HG02763 (cell line): ENCODE measurements around the gene MYL12B.
"Not testable (repeated sequence)": the region's sequence is repeated elsewhere in the genome, so short reads cannot be mapped to it uniquely, and the experiment has no call there.

ENCODE experiments used
- ATAC-seq: cut with Tn5 transposase; IDR thresholded peaks from one replicate; pipeline ENCODE4 v1.9.1; 2021; ENCODE audit warnings: mild to moderate bottlenecking, moderate library complexity; ENCODE audit not compliant: unreplicated experiment

Gene MYL12B

DNA sequence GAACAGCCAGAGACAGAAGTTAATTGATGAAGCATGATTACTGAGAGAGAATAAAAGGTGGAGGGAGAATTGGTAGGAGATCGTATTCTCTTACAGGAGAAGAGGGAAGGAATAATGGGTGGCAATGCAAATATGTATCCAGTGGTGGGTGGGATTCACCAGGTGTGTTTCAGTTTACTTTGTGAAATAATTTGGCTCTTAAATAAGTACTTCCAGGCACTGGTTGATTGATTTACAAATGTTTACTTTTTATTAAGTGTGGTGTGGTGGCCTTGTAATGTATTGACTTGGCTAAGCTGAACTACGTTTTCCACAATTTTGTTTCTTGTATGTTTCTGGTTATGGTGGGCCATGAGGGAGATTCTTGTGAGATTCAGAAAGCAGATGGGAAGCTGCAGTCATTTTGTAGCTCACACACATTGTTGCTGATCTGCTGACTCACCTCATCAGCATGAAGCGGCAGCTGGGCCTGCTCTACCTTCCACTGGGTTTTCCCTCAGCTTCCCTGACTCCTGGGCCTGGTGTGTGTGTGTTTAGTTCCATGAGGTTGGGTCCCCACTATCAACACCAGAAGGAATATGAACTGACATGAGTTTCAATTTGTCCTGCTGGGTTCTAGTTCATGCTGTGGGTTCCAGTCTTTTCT, 32.6 kb downstream of the MYL12B start:
- ATAC-seq: no peak

DNA sequence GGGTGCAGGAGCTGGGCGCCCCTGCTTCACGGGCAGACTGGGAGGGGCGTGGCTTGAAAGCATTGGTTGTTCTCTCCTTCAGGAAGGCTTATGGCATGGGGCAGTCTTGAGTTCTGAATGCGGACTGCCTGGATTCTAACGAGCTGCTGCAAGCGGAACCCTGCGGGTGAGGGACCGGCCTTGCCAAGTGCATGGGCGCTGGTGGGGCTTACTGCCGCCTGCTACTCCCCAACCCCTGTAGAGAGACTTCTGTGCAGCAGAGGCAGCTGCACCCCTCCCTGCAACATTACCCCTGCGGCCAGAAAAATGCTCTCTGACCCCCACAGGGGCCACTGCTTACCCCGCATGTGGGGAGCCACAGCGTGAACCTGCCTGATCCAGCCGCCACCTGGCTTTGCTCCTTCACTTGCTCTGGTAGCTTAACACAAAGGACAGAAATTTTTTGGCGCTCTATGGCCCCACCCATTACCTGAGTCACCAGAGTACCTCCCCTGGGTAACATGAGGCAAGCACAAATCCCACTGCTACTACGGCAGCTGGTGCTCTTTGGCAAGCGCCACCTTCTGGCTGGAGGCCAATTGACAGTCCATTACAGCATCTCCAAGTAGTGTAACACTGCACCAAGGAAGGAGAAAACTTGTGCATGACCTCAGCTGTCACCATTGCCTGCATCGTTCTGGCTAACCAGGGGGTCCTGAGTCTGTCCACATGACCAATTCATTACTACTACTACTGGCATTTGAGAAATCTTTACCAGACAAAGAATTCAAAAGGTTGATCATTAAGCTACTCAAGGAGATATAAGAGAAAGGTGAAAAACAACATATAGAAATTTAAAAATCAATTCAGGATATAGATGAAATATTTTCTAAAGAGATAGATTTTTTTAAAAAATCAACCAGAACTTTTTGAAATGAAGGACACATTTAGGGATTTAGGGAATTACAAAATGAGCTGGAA, 35.4 kb downstream of the MYL12B start:
- ATAC-seq: peak; percentile 99

GRCh38 chr18:3304832-3305231, 42.9 kb downstream of the MYL12B start:
- no peak for ATAC-seq

DNA sequence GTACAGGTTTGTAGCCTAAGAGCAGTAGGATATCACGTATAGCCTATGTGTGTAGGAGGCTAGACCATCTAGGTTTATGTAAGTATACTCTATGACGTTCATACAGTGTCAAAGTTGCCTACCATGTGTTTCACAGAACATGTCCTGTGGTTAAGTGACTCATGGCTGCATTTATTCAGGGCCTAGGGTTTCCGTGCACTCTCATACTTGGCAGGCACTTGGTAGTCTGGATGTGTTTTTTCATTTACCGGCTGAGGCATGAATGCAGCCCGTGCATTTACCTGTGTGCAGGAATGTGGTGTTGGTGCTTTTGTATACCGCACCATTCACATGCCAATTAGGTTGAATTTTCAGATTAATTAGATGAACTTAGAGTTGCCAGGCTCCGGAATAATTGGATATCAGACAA, 43.4 kb downstream of the MYL12B start:
- no peak for ATAC-seq

GRCh38 chr18:3305933-3306332, 44.0 kb downstream of the MYL12B start:
- ATAC-seq: no peak

- ATAC-seq: no peak
Measured at GRCh38 chr18:3306391-3306790, 44.5 kb downstream of the MYL12B start.

GRCh38 chr18:3313685-3314084, 51.8 kb downstream of the MYL12B start:
- no peak for ATAC-seq

DNA sequence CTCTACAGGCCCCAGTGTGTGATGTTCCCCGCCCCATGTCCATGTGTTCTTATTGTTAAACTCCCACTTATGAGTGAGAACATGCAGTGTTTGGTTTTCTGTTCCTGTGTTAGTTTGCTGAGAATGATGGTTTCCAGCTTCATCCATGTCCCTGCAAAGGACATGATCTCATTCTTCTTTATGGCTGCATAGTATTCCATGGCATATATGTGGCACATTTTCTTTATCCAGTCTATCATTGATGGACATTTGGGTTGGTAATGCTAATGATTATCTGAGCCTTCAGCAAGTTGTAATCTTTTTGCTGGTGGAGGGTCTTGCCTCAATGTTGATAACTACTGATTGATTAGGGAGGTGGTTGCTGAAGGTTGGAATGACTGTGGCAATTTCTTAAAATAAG, 53.4 kb downstream of the MYL12B start:
- ATAC-seq: not testable (repeated sequence)

DNA sequence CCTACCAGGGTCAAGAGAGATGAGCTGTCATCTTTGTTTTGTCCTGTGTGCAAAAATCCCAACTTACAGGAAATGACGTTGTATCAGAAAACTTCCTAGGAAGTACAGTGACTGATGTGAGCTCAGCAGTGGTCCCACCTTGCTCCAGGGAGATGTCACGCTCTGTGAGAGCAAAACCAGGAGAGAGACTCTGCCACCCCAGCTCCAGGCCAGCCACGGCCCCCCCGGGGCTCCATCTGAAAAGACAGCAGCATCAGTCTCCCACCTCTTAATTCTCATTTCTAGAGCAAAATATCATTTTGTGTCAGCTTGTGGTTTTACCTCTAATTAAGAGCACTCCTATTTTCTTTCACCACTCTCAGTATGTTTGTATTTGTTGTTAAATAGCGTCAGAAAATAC, 57.5 kb downstream of the MYL12B start:
- no peak for ATAC-seq

GRCh38 chr18:3319894-3320454, 58.0 kb downstream of the MYL12B start:
- no peak for ATAC-seq

DNA sequence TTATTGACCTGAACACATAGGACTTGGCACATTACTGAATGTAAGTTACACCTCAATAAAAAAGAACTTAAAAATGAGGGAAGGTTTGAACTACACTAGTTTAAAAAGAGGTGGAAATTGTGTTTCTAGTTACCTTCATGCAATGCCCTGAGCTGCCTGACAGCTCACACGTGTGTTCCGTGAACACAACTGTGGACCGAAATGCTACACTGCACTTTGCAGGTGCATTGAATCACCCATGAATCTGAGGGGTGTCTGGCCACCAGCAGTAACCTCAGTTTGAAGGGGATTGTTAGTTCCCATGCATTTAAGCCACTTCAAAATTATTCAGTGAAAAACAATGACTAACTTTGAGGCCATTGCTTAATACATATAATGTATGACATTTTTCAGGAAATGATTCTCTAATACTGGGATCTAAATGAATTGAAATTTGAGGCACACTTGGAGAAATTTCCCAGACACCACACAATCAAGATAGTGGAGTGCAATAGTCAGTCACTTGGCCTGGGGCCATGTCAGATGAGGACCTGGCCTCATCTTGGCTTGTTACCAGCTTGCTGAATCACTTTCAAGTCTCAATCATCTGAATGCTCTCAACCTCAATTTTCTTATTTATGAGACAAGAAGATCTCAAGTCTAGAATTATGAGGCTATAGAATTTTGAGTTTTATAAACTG, 59.3 kb downstream of the MYL12B start:
- ATAC-seq: no peak

GRCh38 chr18:3323900-3324299, 62.0 kb downstream of the MYL12B start:
- no peak for ATAC-seq
